GM12873 (cell line): ENCODE data around the gene DHRSX.

Experiments
- TF ChIP-seq, protein P1 (sequence below): IDR thresholded peaks from 2 replicates; pipeline ENCODE4 v1.5.1; 2012; ENCODE audit warnings: low read depth, mild to moderate bottlenecking, moderate library complexity, low read length, control low read depth; ENCODE audit not compliant: insufficient read depth; ENCODE audit errors: missing control alignments

DHRSX gene

DNA sequence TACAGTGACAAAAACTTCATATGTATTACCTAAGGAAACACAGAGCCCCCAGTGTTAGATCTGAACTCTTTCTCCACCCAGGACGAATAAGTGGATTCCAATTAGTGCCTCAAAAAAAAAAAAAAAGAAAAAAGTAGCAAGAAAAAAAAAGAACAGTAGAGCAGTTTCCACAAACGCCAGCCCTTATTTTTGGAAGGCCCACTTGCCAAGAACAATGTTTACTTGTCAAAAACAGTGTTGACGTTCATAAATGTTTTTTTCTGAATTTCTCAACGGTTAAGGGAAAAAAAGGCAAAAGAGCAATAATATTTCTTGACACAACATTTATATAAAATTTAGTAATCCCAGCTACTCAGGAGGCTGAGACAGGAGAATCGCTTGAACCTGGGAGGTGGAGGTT is 38.7 kb downstream of the DHRSX start:
- TF ChIP-seq, protein P1, sequence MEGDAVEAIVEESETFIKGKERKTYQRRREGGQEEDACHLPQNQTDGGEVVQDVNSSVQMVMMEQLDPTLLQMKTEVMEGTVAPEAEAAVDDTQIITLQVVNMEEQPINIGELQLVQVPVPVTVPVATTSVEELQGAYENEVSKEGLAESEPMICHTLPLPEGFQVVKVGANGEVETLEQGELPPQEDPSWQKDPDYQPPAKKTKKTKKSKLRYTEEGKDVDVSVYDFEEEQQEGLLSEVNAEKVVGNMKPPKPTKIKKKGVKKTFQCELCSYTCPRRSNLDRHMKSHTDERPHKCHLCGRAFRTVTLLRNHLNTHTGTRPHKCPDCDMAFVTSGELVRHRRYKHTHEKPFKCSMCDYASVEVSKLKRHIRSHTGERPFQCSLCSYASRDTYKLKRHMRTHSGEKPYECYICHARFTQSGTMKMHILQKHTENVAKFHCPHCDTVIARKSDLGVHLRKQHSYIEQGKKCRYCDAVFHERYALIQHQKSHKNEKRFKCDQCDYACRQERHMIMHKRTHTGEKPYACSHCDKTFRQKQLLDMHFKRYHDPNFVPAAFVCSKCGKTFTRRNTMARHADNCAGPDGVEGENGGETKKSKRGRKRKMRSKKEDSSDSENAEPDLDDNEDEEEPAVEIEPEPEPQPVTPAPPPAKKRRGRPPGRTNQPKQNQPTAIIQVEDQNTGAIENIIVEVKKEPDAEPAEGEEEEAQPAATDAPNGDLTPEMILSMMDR = no peak

DNA sequence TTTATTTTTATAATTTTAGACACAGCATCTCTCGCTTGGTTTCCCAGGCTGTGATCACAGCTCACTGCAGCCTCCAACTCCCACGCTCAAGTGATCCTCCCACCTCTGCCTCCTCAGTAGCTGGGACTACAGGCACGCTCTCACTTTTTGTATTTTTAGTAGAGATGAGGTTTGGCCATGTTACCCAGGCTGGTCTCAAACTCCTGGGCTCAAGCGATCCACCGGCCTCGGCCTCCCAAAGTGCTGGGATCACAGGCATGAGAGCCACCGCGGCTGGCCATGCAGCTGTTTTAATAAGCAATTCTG is 39.1 kb downstream of the DHRSX start:
- TF ChIP-seq, protein P1 = no peak

DNA sequence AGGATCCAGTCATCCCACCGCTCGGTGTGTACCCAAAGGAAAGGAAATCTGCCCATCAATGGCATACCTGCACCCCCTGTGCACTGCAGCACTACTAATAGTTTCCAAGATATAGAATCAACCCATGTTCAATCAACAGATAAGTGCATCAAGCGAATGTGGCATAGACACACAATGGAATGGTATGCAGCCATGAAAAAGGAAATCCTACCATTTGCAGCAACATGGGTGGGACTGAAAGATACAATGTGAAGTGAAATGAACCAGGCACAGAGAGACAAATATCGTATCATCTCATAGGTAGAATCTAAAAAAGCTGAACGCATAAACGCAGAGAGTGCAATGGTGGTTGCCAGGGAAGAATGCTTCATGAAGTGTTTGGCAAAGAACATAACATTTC is 42.5 kb downstream of the DHRSX start:
- TF ChIP-seq, protein P1 = no peak

DNA sequence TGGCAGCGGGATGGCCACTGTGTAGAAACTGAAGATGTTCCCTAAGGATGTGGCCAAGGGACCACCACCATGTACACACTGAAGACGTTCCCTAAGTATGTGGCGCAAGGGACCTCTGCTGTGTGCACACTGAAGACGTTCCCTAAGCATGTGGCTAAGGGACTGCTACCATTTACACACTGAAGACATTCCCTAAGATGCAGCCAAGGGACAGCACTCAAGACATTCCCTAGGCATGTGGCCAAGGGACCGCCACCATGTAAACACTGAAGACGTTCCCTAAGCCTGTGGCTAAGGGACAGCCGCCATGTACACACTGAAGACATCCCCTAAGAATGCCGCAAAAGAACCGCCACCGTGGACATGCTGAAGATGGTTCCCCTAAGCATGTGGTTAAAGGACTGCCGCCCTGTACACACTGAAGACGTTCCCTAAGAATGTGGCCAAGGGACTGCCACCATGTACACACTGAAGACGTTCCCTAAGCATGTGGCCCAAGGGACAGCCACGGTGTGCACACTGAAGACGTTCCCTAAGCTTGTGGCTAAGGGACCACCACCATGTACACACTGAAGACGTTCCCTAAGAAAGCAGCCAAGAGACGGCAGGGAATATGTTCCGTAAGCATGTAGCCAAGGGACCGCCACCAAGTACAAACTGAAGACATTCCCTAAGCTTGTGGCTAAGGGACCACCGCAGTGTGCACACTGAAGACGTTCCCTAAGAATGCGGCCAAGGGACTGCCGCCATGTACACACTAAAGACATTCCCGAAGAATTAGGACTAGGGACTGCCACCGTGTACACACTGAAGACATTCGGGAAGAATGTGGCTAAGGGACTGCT is 43.3 kb downstream of the DHRSX start:
- TF ChIP-seq, protein P1 = no peak

DNA sequence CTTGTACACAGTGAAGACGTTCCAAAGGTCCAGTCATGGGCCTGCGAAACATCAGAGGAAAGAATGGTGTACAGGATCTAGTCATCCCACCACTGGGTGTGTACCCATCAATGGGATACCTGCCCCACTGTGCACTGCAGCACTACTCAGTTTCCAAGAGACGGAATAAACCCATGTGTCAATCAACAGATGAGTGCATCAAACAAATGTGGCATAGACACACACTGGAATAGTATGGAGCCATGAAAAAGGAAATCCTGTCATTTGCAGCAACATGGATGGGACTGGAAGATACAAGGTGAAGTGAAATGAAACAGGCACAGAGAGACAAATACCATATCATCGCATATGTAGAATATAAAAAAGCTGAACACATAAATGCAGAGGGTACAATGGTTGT is 48.0 kb downstream of the DHRSX start:
- TF ChIP-seq, protein P1 = no peak

DNA sequence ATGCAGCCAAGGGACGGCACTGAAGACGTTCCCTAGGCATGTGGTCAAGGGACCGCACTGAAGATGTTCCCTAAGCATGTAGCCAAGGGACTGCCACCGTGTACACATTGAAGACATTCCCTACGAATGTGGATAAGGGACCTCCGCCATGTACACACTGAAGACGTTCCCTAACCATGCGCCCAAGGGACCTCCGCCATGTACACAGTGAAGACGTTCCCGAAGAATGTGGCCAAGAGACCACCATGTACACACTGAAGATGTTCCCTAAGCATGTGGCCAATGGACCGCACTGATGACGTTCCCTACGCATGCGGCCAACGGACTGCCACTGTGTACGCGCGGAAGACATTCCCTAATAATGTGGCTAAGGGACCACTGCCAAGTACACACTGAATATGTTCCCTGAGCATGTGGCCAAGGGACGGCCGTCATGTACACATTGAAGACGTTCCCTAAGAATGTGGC is 48.4 kb downstream of the DHRSX start:
- TF ChIP-seq, protein P1 = no peak

DNA sequence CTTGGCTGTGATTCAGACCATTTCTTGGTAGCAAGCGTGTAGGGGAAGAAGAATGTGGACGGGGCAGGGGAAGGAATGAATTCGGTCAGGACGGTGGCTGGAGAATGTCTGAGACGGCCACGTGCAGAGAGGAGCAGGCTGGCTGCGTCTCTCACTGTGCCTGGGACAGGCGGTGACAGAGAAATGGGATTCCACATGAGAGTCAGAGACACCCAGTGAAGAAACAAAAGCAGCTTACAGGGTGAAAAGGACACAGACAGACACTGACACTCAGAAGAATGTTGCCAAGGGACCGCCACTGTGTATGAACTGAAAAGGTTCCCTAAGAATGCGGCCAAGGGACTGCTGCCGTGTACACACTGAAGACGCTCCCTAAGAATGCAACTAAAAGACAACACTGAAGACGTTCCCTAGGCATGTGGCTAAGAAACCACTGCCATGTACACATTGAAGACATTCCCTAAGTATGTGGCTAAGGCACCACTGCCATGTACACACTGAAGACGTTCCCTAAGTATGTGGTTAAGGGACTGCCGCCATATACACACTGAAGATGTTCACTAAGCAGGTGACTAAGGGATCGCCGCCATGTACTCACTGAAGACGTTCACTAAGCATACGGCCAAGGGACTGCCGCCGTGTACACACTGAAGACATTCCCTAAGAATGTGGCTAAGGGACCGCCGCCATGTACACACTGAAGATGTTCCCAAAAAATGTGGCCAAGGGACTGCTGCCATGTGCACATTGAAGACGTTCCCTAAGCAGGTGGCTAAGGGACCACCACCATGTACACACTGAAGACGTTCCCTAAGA is 49.1 kb downstream of the DHRSX start:
- TF ChIP-seq, protein P1 = no peak
